Large intestine (tissue), 3 donors: ENCODE data around the gene PRICKLE2. TPM values are rescaled to one million over a fixed set of nuclear protein-coding genes. Genes with fewer than 3 reads are reported as not detected.
A peak's percentile ranks its signal among the peaks of the same experiment; 100 is the strongest.

Source experiments
- DNase-seq, 2 donors: peaks; one replicate each; pipeline versions ENCODE4 v3.0.0 to v3.0.0-alpha.2; 2013
- H3K27ac ChIP-seq: one replicate; pipeline ENCODE4 v1.5.1; 2013; ENCODE audit warnings: low read length
- H3K27me3 ChIP-seq: 2 replicates; pipeline ENCODE4 v1.6.1; 2013; ENCODE audit warnings: low read length; ENCODE audit not compliant: control insufficient read depth, insufficient read depth
- H3K36me3 ChIP-seq: 2 replicates; pipeline ENCODE4 v1.6.1; 2013; ENCODE audit warnings: low read length; ENCODE audit not compliant: control insufficient read depth, insufficient read depth
- H3K4me1 ChIP-seq: one replicate; pipeline ENCODE4 v1.6.1; 2013; ENCODE audit warnings: low read length; ENCODE audit not compliant: control insufficient read depth, insufficient read depth
- H3K4me3 ChIP-seq: one replicate; pipeline ENCODE4 v1.5.1; 2013; ENCODE audit warnings: low read length
- H3K9me3 ChIP-seq: one replicate; pipeline ENCODE4 v1.6.1; 2013; ENCODE audit warnings: mild to moderate bottlenecking, low read depth, low read length, moderate library complexity; ENCODE audit not compliant: control insufficient read depth
- WGBS: methylation state at CpG from one replicate; pipeline ENCODE4 v1.1.5; 2013; ENCODE audit warnings: low lambda C conversion rate; ENCODE audit not compliant: insufficient coverage; 5-methylcytosine and 5-hydroxymethylcytosine counted together
- polyA plus RNA-seq: library from polyadenylated mRNA; unstranded; fragments of 120-200 nt; gene quantifications from one replicate; pipeline ENCODE4 v1.2.1, GENCODE V29; 2013

Gene PRICKLE2
- polyA plus RNA-seq, 1 donor: 10.5 TPM

- DNase-seq: peak; percentile 38 to 50
- Histone ChIP-seq H3K4me3 (no peak overlapping the region), H3K27me3 (no peaks in the 10 kb centered on the region), H3K36me3 (no peaks in the 10 kb centered on the region), H3K9me3 (no peaks in the 10 kb centered on the region), H3K27ac (peak overlapping the region; percentile 40), H3K4me1 (peaks cover 3% of the 10 kb centered on the region)
- no CpG with 5 or more reads among the region's 8 CpGs for WGBS
Measured at GRCh38 chr3:64213962-64214379, 11.3 kb downstream of the PRICKLE2 start.

DNA sequence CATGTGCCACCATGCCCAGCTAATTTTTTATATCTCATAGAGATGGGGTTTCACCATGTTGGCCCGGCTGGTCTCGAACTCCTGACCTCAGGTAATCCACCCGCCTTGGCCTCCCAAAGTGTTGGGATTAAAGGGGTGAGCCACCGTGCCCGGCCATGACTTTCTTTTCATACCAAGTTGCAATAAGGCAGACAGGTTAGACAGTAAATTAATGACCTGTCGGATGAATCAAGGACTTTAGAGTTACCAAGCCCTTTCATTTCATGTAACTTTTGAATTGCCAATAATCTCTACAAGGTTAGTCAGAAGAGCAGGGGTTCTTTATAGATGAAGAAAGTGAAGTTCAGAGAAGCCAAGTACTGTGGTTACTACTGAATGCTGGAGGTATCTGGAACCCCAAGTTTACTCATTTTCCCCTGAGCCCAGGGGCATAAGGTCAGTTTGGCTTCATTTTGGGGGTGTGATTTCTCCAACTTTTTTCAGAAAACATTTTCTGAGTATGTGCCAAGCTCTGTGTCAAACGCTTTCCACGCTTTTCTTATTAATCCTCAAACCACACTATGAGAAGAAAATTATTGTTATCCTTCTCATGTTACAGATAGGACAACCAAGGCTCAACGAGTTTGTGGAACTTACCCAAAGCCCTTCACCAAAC, 11.9 kb downstream of the PRICKLE2 start:
- Histone ChIP-seq H3K4me3 (no peak overlapping the region), H3K27me3 (no peaks in the 10 kb centered on the region), H3K27ac (peak overlapping the region; percentile 40), H3K9me3 (no peaks in the 10 kb centered on the region), H3K36me3 (no peaks in the 10 kb centered on the region), H3K4me1 (peaks cover 3% of the 10 kb centered on the region)
- DNase-seq: no peak
- WGBS: 83% methylated on average over 2 of the region's 9 CpGs

- 93% methylated on average over 2 of the region's 12 CpGs for WGBS
- Histone ChIP-seq H3K4me1 (peaks cover 3% of the 10 kb centered on the region), H3K4me3 (no peak overlapping the region), H3K36me3 (no peaks in the 10 kb centered on the region), H3K27me3 (no peaks in the 10 kb centered on the region), H3K27ac (no peak overlapping the region), H3K9me3 (no peaks in the 10 kb centered on the region)
- peak in 1 of 2 donors; percentile 23 for DNase-seq
Measured at GRCh38 chr3:64209866-64210621, 15.2 kb downstream of the PRICKLE2 start.

DNA sequence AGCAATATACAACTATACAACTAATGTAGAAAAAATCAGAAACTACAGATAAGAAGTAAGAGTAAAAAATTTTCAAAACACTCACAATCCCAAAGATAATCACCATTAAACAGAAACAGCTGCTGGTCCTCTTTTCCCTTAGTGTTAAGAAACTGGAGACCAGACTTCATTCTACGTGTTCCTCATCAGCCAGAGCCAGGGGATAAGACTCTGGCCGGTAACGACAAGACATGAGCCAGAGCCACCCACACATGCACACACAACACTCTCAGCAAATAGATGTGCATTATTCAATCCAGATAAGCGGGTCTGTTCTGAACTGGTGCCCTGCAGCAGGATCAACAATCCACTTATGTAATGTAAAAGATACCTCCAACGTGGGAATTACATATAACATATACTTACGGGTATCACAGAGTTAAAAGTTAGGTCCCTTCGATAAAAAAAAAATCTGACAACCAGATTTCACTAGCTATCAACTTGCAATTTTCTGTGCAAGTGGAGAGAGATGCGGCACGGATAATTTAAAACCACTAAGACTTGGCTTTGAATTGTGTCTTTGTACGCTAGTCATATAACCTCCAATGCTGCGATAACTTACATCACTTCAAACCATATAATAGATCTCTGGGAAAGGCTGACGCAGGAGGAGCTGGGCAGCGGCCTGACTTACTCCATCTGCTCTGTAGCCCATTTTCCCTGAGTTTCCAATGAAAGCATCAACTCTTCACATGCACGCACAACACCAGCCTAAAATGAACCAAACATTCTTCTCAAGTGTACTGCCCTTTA, 17.8 kb downstream of the PRICKLE2 start:
- no peak for DNase-seq
- no CpG with 5 or more reads among the region's 14 CpGs for WGBS

GRCh38 chr3:64203969-64204908, 21.0 kb downstream of the PRICKLE2 start:
- DNase-seq: no peak
- no peak overlapping the region for H3K27ac ChIP-seq
- H3K36me3 ChIP-seq: no peaks in the 10 kb centered on the region
- no peaks in the 10 kb centered on the region for H3K4me1 ChIP-seq
- H3K27me3 ChIP-seq: no peaks in the 10 kb centered on the region
- H3K9me3 ChIP-seq: no peaks in the 10 kb centered on the region
- H3K4me3 ChIP-seq: no peak overlapping the region
- 60% methylated on average over 1 of the region's 7 CpGs for WGBS

More for the DNA sequence above, 17.8 kb downstream of the PRICKLE2 start:
- no peak overlapping the region for H3K27ac ChIP-seq
- H3K9me3 ChIP-seq: no peaks in the 10 kb centered on the region
- H3K4me3 ChIP-seq: no peak overlapping the region
- H3K27me3 ChIP-seq: no peaks in the 10 kb centered on the region
- no peaks in the 10 kb centered on the region for H3K36me3 ChIP-seq
- no peaks in the 10 kb centered on the region for H3K4me1 ChIP-seq

DNA sequence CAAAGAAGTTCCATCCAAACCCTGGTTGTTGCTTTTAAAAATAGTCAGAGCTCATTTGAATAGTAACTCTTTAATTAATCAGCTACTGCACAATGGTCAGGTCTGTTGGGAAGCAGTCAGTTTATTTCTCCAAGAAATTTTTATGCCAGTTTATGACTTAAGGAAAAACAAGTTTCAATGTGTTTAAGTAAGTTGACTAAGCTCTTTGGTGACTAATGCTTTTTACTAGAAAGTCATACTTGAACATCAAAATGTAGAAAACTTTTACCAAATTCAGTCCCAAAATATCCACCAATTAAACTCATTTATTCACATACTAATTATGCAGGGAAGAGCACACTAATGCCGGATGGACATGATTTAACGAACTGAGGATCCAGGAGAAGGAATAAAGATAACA, 22.1 kb downstream of the PRICKLE2 start:
- no peaks in the 10 kb centered on the region for H3K36me3 ChIP-seq
- H3K27ac ChIP-seq: no peak overlapping the region
- 100% methylated on average over 2 of the region's 2 CpGs for WGBS
- H3K4me1 ChIP-seq: no peaks in the 10 kb centered on the region
- no peak for DNase-seq
- H3K27me3 ChIP-seq: no peaks in the 10 kb centered on the region
- H3K9me3 ChIP-seq: no peaks in the 10 kb centered on the region
- H3K4me3 ChIP-seq: no peak overlapping the region

GRCh38 chr3:64199932-64200331, 25.3 kb downstream of the PRICKLE2 start:
- Histone ChIP-seq H3K4me1 (no peaks in the 10 kb centered on the region), H3K36me3 (peaks cover 3% of the 10 kb centered on the region), H3K27me3 (no peaks in the 10 kb centered on the region), H3K27ac (no peak overlapping the region), H3K4me3 (no peak overlapping the region), H3K9me3 (no peaks in the 10 kb centered on the region)
- no peak for DNase-seq
- WGBS: no CpG with 5 or more reads among the region's 2 CpGs

- Histone ChIP-seq H3K4me3 (no peak overlapping the region), H3K36me3 (peaks cover 3% of the 10 kb centered on the region), H3K27me3 (no peaks in the 10 kb centered on the region), H3K9me3 (no peaks in the 10 kb centered on the region), H3K27ac (no peak overlapping the region), H3K4me1 (no peaks in the 10 kb centered on the region)
- 100% methylated on average over 4 of the region's 5 CpGs for WGBS
- no peak for DNase-seq
Measured at GRCh38 chr3:64196236-64196929, 28.9 kb downstream of the PRICKLE2 start.

DNA sequence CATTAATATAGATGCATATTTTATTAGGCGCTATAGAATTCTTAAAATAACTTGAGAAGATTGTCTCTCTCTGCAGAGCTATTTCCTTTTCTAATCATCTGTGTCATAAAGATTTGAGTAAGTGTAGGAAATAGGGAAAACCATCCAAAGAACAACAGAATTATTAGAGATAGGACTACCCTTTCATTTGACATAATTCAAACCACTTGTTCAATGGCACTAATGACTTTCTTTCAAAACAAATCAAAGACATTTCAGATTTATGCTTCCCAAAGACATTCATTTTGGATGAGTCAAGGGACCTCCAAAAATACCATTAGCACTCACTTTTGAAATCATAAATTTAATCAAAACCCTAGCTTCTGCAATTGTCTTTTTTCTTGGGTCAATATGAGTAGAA, 29.5 kb downstream of the PRICKLE2 start:
- WGBS: 100% methylated on average over 1 of the region's 1 CpG
- no peak overlapping the region for H3K27ac ChIP-seq
- DNase-seq: no peak

More for the DNA sequence above, 29.5 kb downstream of the PRICKLE2 start:
- Histone ChIP-seq H3K36me3 (peaks cover 3% of the 10 kb centered on the region), H3K4me1 (no peaks in the 10 kb centered on the region), H3K4me3 (no peak overlapping the region), H3K27me3 (no peaks in the 10 kb centered on the region), H3K9me3 (no peaks in the 10 kb centered on the region)
